ENCODE measurements around the gene NT5C1B.

DNA sequence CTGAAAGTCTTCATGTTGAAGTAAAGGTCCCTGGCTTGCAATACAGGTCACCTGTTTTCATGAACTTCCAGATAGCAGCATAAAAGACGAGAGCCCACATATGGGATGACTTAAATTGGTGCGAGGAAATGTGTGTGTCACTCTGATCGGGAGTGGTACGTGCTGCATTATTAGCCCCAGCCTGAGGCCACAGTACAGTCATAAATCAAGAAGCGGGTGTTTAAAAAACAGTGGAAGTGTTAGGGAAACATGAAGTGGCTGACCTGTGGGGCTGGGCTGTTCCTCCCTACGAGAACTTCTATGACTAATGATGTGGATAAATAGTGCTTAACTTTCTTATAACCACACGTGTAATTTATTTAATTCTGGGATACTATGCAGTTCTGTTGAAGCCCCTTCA is 53.3 kb downstream of the NT5C1B start:
- TF ChIP-seq POLR2A (IDR thresholded peaks at IDR 0.05) (no peak), POLR2AphosphoS5 (IDR thresholded peaks at IDR 0.05) (no peak)
- TF ChIP-seq, protein P1, sequence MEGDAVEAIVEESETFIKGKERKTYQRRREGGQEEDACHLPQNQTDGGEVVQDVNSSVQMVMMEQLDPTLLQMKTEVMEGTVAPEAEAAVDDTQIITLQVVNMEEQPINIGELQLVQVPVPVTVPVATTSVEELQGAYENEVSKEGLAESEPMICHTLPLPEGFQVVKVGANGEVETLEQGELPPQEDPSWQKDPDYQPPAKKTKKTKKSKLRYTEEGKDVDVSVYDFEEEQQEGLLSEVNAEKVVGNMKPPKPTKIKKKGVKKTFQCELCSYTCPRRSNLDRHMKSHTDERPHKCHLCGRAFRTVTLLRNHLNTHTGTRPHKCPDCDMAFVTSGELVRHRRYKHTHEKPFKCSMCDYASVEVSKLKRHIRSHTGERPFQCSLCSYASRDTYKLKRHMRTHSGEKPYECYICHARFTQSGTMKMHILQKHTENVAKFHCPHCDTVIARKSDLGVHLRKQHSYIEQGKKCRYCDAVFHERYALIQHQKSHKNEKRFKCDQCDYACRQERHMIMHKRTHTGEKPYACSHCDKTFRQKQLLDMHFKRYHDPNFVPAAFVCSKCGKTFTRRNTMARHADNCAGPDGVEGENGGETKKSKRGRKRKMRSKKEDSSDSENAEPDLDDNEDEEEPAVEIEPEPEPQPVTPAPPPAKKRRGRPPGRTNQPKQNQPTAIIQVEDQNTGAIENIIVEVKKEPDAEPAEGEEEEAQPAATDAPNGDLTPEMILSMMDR (IDR thresholded peaks at IDR 0.05 in 8 of 11, conservative IDR thresholded peaks at IDR 0.05 in 3 of 11), result no peak
